ENCODE measurements around the gene OSBPL8. TPM values are rescaled to one million over a fixed set of nuclear protein-coding genes. Genes with fewer than 3 reads are reported as not detected.

OSBPL8 gene
- total and polyA plus RNA-seq, 2 experiments from 2014 or later, result 78.0 to 124 TPM

DNA sequence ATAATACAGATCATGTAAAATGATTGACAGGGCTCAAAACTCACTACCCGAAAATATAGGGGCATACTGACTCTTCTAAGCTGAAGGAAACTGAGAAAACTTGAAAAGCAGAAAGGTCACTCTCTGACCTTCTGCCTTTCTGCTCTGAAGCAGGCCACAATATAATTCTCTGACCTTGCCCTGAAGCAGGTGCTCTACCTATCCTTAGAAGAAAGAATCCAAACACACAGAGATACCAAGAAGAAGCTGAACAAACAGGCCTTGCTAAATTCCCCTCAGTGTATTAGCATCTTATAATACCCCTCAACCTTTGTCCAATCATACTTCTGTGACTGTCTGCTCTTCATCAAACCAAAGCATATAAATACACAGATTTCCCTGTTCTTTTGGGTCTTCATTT is 150.5 kb downstream of the OSBPL8 start:
- H3K4me1 Mint-ChIP-seq, result no peaks in the 10 kb centered on the region
- H3K9me3 Mint-ChIP-seq, result no peaks in the 10 kb centered on the region

More for the DNA sequence above, 150.5 kb downstream of the OSBPL8 start:
- H3K4me3 ChIP-seq, result no peak overlapping the region
- H3K27ac Mint-ChIP-seq, result no peak overlapping the region
- H3K36me3 Mint-ChIP-seq (ENCODE audit: low read depth), result no peaks in the 10 kb centered on the region
- no peak for ATAC-seq
- no peaks in the 10 kb centered on the region for H3K9me2 ChIP-seq (ENCODE audit: insufficient read depth)
- H2AFZ ChIP-seq, result no peak overlapping the region
- H4K20me1 ChIP-seq (replicated peaks; ENCODE audit: insufficient read depth), result 0 out of 2 replicates have a peak, but pooled peaks cover 4% of the 10 kb centered on the region
- H3K4me1 ChIP-seq (ENCODE audit: insufficient read depth), result no peaks in the 10 kb centered on the region
- H3K4me3 Mint-ChIP-seq, result no peak overlapping the region
- no peaks in the 10 kb centered on the region for H3K27me3 Mint-ChIP-seq (ENCODE audit: insufficient read depth, low read depth, poor library complexity)
- H3F3A ChIP-seq (replicated peaks; ENCODE audit: low read depth), result no peaks in the 10 kb centered on the region
- H3K27me3 ChIP-seq (ENCODE audit: insufficient read depth), result no peaks in the 10 kb centered on the region
- no peaks in the 10 kb centered on the region for H3K36me3 ChIP-seq (ENCODE audit: insufficient read depth)
- DNase-seq (ENCODE audit: low spot score), result no peak
- no peaks in the 10 kb centered on the region for H3K79me2 ChIP-seq (replicated peaks; ENCODE audit: insufficient read depth)
- H3K27ac ChIP-seq (ENCODE audit: low read depth), result no peak overlapping the region
- TF ChIP-seq EZH2phosphoT487 (IDR thresholded peaks at IDR 0.05; ENCODE audit: unreplicated experiment) (no peak), STAT1 (IDR thresholded peaks at IDR 0.05; ENCODE audit: unreplicated experiment) (no peak), NANOG (IDR thresholded peaks at IDR 0.05; ENCODE audit: borderline replicate concordance) (no peak), EZH2 (IDR thresholded peaks at IDR 0.05; ENCODE audit: low read depth, unreplicated experiment) (no peak), JUNB (IDR thresholded peaks at IDR 0.05; ENCODE audit: unreplicated experiment) (no peak), ZNF331 (CRISPR knock-in tag; IDR thresholded peaks at IDR 0.05; ENCODE audit: low read depth) (no peak), POLR2AphosphoS5 (IDR thresholded peaks at IDR 0.05; ENCODE audit: low read depth) (no peak), CREB1 (CRISPR knock-in tag; IDR thresholded peaks at IDR 0.05; ENCODE audit: low read depth) (no peak), ZNF114 (CRISPR knock-in tag; IDR thresholded peaks at IDR 0.05) (no peak)
- TF ChIP-seq, protein P1, sequence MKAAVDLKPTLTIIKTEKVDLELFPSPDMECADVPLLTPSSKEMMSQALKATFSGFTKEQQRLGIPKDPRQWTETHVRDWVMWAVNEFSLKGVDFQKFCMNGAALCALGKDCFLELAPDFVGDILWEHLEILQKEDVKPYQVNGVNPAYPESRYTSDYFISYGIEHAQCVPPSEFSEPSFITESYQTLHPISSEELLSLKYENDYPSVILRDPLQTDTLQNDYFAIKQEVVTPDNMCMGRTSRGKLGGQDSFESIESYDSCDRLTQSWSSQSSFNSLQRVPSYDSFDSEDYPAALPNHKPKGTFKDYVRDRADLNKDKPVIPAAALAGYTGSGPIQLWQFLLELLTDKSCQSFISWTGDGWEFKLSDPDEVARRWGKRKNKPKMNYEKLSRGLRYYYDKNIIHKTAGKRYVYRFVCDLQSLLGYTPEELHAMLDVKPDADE (IDR thresholded peaks at IDR 0.05), result no peak
- TF ChIP-seq, protein P2, sequence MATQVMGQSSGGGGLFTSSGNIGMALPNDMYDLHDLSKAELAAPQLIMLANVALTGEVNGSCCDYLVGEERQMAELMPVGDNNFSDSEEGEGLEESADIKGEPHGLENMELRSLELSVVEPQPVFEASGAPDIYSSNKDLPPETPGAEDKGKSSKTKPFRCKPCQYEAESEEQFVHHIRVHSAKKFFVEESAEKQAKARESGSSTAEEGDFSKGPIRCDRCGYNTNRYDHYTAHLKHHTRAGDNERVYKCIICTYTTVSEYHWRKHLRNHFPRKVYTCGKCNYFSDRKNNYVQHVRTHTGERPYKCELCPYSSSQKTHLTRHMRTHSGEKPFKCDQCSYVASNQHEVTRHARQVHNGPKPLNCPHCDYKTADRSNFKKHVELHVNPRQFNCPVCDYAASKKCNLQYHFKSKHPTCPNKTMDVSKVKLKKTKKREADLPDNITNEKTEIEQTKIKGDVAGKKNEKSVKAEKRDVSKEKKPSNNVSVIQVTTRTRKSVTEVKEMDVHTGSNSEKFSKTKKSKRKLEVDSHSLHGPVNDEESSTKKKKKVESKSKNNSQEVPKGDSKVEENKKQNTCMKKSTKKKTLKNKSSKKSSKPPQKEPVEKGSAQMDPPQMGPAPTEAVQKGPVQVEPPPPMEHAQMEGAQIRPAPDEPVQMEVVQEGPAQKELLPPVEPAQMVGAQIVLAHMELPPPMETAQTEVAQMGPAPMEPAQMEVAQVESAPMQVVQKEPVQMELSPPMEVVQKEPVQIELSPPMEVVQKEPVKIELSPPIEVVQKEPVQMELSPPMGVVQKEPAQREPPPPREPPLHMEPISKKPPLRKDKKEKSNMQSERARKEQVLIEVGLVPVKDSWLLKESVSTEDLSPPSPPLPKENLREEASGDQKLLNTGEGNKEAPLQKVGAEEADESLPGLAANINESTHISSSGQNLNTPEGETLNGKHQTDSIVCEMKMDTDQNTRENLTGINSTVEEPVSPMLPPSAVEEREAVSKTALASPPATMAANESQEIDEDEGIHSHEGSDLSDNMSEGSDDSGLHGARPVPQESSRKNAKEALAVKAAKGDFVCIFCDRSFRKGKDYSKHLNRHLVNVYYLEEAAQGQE (IDR thresholded peaks at IDR 0.05; ENCODE audit: unreplicated experiment), result no peak
- TF ChIP-seq, protein P3, sequence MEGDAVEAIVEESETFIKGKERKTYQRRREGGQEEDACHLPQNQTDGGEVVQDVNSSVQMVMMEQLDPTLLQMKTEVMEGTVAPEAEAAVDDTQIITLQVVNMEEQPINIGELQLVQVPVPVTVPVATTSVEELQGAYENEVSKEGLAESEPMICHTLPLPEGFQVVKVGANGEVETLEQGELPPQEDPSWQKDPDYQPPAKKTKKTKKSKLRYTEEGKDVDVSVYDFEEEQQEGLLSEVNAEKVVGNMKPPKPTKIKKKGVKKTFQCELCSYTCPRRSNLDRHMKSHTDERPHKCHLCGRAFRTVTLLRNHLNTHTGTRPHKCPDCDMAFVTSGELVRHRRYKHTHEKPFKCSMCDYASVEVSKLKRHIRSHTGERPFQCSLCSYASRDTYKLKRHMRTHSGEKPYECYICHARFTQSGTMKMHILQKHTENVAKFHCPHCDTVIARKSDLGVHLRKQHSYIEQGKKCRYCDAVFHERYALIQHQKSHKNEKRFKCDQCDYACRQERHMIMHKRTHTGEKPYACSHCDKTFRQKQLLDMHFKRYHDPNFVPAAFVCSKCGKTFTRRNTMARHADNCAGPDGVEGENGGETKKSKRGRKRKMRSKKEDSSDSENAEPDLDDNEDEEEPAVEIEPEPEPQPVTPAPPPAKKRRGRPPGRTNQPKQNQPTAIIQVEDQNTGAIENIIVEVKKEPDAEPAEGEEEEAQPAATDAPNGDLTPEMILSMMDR (conservative IDR thresholded peaks at IDR 0.05; ENCODE audit: low read depth in 2 of 2), result no peak
- TF ChIP-seq, protein P4, sequence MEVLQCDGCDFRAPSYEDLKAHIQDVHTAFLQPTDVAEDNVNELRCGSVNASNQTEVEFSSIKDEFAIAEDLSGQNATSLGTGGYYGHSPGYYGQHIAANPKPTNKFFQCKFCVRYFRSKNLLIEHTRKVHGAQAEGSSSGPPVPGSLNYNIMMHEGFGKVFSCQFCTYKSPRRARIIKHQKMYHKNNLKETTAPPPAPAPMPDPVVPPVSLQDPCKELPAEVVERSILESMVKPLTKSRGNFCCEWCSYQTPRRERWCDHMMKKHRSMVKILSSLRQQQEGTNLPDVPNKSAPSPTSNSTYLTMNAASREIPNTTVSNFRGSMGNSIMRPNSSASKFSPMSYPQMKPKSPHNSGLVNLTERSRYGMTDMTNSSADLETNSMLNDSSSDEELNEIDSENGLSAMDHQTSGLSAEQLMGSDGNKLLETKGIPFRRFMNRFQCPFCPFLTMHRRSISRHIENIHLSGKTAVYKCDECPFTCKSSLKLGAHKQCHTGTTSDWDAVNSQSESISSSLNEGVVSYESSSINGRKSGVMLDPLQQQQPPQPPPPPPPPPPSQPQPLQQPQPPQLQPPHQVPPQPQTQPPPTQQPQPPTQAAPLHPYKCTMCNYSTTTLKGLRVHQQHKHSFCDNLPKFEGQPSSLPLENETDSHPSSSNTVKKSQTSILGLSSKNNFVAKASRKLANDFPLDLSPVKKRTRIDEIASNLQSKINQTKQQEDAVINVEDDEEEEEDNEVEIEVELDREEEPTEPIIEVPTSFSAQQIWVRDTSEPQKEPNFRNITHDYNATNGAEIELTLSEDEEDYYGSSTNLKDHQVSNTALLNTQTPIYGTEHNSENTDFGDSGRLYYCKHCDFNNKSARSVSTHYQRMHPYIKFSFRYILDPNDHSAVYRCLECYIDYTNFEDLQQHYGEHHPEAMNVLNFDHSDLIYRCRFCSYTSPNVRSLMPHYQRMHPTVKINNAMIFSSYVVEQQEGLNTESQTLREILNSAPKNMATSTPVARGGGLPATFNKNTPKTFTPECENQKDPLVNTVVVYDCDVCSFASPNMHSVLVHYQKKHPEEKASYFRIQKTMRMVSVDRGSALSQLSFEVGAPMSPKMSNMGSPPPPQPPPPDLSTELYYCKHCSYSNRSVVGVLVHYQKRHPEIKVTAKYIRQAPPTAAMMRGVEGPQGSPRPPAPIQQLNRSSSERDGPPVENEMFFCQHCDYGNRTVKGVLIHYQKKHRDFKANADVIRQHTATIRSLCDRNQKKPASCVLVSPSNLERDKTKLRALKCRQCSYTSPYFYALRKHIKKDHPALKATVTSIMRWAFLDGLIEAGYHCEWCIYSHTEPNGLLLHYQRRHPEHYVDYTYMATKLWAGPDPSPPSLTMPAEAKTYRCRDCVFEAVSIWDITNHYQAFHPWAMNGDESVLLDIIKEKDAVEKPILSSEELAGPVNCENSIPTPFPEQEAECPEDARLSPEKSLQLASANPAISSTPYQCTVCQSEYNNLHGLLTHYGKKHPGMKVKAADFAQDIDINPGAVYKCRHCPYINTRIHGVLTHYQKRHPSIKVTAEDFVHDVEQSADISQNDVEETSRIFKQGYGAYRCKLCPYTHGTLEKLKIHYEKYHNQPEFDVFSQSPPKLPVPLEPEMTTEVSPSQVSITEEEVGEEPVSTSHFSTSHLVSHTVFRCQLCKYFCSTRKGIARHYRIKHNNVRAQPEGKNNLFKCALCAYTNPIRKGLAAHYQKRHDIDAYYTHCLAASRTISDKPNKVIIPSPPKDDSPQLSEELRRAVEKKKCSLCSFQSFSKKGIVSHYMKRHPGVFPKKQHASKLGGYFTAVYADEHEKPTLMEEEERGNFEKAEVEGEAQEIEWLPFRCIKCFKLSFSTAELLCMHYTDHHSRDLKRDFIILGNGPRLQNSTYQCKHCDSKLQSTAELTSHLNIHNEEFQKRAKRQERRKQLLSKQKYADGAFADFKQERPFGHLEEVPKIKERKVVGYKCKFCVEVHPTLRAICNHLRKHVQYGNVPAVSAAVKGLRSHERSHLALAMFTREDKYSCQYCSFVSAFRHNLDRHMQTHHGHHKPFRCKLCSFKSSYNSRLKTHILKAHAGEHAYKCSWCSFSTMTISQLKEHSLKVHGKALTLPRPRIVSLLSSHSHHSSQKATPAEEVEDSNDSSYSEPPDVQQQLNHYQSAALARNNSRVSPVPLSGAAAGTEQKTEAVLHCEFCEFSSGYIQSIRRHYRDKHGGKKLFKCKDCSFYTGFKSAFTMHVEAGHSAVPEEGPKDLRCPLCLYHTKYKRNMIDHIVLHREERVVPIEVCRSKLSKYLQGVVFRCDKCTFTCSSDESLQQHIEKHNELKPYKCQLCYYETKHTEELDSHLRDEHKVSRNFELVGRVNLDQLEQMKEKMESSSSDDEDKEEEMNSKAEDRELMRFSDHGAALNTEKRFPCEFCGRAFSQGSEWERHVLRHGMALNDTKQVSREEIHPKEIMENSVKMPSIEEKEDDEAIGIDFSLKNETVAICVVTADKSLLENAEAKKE (CRISPR knock-in tag; IDR thresholded peaks at IDR 0.05), result no peak
- H3K4me2 ChIP-seq, result no peak overlapping the region

Data from GM23338 (cell line).